Mucosa of rectum (tissue), 2 donors: ENCODE measurements around the gene CRELD1.

ENCODE experiments used
- H3K27ac ChIP-seq, 2 donors: one replicate each; pipeline ENCODE4 v1.7.0; 2013; ENCODE audit warnings: inconsistent platforms in 2 of 2, low read depth in 2 of 2, low read length in 2 of 2
- H3K27me3 ChIP-seq, 2 donors: one replicate each; pipeline ENCODE4 v1.7.0; 2013; ENCODE audit warnings: low read length in 2 of 2; ENCODE audit not compliant: control insufficient read depth in 2 of 2, insufficient read depth in 2 of 2
- H3K36me3 ChIP-seq, 2 donors: one replicate each; pipeline ENCODE4 v1.7.0; 2013; ENCODE audit warnings: low read length in 2 of 2; ENCODE audit not compliant: control insufficient read depth in 2 of 2, insufficient read depth in 2 of 2
- H3K4me1 ChIP-seq, 2 donors: one replicate each; pipeline ENCODE4 v1.7.0; 2013; ENCODE audit warnings: low read length in 2 of 2, mild to moderate bottlenecking in 1 of 2; ENCODE audit not compliant: control insufficient read depth in 2 of 2, insufficient read depth in 2 of 2
- H3K4me3 ChIP-seq, 2 donors: one replicate each; pipeline ENCODE4 v1.7.0; 2013; ENCODE audit warnings: low read length in 2 of 2
- H3K9ac ChIP-seq, 2 donors: one replicate each; pipeline ENCODE4 v1.7.0; 2013; ENCODE audit warnings: low read length in 2 of 2, low read depth in 1 of 2, mild to moderate bottlenecking in 1 of 2
- H3K9me3 ChIP-seq, 2 donors: one replicate each; pipeline ENCODE4 v1.7.0; 2013; ENCODE audit warnings: low read length in 2 of 2; ENCODE audit not compliant: control insufficient read depth in 2 of 2
- donor health status: healthy.
- donor health status: Normal muscosa, but diverticular disease.

The CRELD1 gene

DNA sequence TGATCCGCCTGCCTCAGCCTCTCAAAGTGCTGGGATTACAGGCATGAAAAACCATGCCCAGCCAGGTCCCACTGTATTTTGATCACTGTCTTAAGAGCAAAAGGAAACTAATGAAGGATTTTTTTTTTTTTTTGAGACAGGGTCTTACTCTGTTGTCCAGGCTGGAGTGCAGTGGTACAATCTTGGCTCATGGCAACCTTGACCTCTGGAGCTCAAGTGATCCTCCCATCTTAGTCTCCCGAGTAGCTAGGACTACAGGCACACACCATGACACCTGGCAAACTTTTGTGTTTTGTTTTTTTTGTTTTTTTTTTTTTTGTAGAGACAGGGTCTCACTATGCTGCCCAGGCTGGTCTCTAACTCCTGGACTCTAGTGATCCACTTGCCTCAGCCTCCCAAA, 46.6 kb downstream of the CRELD1 start:
- no peaks in the 10 kb centered on the region for H3K27me3 ChIP-seq
- H3K27ac ChIP-seq = no peak overlapping the region
- peaks cover 16 to 32% of the 10 kb centered on the region in 2 donors for H3K36me3 ChIP-seq
- no peak overlapping the region for H3K4me3 ChIP-seq
- H3K4me1 ChIP-seq = peaks cover 2 to 4% of the 10 kb centered on the region in 2 donors
- H3K9ac ChIP-seq = no peak overlapping the region
- no peaks in the 10 kb centered on the region for H3K9me3 ChIP-seq

DNA sequence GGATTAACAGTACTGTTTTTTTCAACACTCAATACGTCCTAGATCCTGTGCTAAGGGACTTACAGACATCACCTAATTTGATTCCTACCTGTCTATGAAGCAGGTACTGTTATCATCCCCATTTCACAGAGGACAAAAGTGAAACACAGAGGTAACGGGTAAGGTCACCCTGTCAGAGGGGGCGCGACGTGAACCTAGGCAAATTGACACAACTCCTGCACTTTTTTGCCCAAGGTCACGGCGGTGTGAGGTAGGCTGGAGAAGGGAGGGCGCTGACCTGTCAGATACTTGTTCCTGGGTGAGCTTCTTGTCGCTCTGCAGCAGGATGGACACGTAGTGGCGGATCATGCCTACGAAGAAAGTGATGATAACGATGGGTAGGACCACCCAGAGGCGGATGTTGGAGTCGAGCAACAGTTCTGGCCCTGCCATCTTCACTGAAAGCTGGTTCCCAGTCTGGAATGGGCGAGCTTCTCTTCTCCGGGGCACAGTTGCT, 52.6 kb downstream of the CRELD1 start:
- Histone ChIP-seq H3K9me3 (no peaks in the 10 kb centered on the region), H3K4me1 (peaks cover 17 to 21% of the 10 kb centered on the region in 2 donors), H3K27me3 (no peaks in the 10 kb centered on the region), H3K9ac (peak overlapping the region; percentile 88 to 99), H3K36me3 (peaks cover 0 to 3% of the 10 kb centered on the region in 2 donors), H3K27ac (peak overlapping the region; percentile 73 to 78), H3K4me3 (peak overlapping the region; percentile 100)

DNA sequence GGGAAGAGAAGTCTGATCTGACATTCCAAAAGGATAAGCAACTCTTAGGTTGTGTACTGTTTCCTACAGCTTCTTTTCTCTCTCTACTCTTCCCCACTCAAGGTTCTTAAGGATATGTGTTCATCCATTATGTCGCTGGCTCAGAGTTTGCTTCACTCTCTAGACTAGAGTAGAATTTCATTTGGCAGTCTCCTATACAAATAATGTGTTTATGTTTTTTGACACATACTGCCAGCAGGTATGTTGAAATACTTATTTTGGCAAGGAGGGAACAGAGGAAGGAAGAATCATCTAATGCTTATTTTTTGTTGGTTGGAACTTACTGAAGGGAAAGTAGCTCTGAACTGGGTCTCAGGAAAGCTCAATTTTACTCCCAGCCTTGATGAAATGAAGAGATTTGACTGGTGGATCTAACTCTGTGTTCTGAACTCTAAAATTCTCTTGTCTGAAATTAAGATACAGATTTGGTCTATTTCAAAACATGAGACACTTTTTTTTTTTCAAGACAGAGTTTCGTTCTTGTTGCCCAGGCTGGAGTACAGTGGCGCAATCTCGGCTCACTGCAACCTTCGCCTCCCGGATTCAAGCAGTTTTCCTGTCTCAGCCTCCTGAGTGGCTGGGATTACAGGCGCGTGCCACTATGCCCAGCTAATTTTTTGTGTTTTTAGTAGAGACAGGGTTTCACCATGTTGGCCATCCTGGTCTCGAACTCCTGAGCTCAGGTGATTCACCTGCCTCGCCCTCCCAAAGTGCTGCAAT, 60.6 kb downstream of the CRELD1 start:
- no peaks in the 10 kb centered on the region for H3K4me1 ChIP-seq
- H3K9me3 ChIP-seq = no peaks in the 10 kb centered on the region
- H3K4me3 ChIP-seq = no peak overlapping the region
- no peak overlapping the region for H3K27ac ChIP-seq
- no peaks in the 10 kb centered on the region for H3K27me3 ChIP-seq
- no peak overlapping the region for H3K9ac ChIP-seq
- peaks cover 3 to 8% of the 10 kb centered on the region in 2 donors for H3K36me3 ChIP-seq
